CD1c-positive myeloid dendritic cell (primary cell): Measurements from ENCODE around the gene ZMYND19.
"Not testable (repeated sequence)": the region's sequence is repeated elsewhere in the genome, so short reads cannot be mapped to it uniquely, and the experiment has no call there.

Experiments used
- DNase-seq: peaks from one replicate; pipeline ENCODE4 v3.0.0-alpha.2; 2016; ENCODE audit errors: extremely low spot score

Gene ZMYND19

GRCh38 chr9:137532891-137533468 lies 57.3 kb downstream of the ZMYND19 start:
- not testable (repeated sequence) for DNase-seq
